ENCODE results near the gene ACTA2.

- TF ChIP-seq, protein P1, sequence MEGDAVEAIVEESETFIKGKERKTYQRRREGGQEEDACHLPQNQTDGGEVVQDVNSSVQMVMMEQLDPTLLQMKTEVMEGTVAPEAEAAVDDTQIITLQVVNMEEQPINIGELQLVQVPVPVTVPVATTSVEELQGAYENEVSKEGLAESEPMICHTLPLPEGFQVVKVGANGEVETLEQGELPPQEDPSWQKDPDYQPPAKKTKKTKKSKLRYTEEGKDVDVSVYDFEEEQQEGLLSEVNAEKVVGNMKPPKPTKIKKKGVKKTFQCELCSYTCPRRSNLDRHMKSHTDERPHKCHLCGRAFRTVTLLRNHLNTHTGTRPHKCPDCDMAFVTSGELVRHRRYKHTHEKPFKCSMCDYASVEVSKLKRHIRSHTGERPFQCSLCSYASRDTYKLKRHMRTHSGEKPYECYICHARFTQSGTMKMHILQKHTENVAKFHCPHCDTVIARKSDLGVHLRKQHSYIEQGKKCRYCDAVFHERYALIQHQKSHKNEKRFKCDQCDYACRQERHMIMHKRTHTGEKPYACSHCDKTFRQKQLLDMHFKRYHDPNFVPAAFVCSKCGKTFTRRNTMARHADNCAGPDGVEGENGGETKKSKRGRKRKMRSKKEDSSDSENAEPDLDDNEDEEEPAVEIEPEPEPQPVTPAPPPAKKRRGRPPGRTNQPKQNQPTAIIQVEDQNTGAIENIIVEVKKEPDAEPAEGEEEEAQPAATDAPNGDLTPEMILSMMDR (conservative IDR thresholded peaks at IDR 0.05), result no peak
- TF ChIP-seq ZFX (IDR thresholded peaks at IDR 0.05), result no peak
These were observed 36.9 kb upstream of the ACTA2 start for GRCh38 chr10:88989423-88989822.

Data from C4-2B (cell line).